GM06990 (cell line): ENCODE results near the gene LAG3.

Experiments
- DNase-seq: peaks from one replicate; pipeline ENCODE4 v3.0.0-alpha.2; 2011; ENCODE audit not compliant: insufficient read length; ENCODE audit errors: extremely low read depth
- H3K27me3 ChIP-seq: replicated peaks from 2 replicates; pipeline ENCODE4 v1.6.0; 2011; ENCODE audit warnings: low read length; ENCODE audit not compliant: control insufficient read depth, insufficient read depth
- H3K36me3 ChIP-seq: 2 replicates; pipeline ENCODE4 v1.5.1; 2011; ENCODE audit warnings: low read length; ENCODE audit not compliant: control insufficient read depth, insufficient read depth
- H3K4me3 ChIP-seq: replicated peaks from 2 replicates; pipeline ENCODE4 v1.5.1; 2011; ENCODE audit warnings: low read depth, mild to moderate bottlenecking, control low read depth, low read length
- CTCF ChIP-seq: IDR thresholded peaks from 2 replicates; pipeline ENCODE4 v1.5.1; 2011; ENCODE audit warnings: low read length, control low read depth, mild to moderate bottlenecking, inconsistent platforms; ENCODE audit not compliant: insufficient read depth, poor library complexity, severe bottlenecking

The LAG3 gene

GRCh38 chr12:6768990-6769389 is 3.3 kb upstream of the LAG3 start:
- TF ChIP-seq CTCF, result no peak
- no peak for DNase-seq

DNA sequence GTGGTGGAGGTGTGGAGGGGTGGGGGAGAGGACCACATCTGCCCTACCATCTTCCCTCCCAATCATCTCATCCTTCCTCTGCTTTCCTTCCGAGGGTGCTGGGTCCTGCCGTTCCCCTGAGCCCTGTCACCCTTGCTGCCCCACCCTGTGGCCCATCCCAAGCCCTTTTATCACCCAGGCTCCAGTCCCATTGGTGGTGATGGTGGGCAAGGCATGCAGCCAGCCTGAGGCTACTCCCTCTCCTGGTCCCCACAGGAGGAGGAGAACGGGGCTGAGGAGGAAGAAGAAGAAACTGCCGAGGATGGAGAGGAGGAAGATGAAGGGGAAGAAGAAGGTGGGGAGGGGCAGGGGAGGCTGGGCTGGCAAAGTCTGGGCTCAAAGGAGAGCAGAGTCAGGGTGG is 2.7 kb upstream of the LAG3 start:
- Histone ChIP-seq H3K27me3 (no peaks in the 10 kb centered on the region), H3K36me3 (no peaks in the 10 kb centered on the region), H3K4me3 (no peak overlapping the region)
- DNase-seq, result no peak
- no peak for TF ChIP-seq CTCF

More at GRCh38 chr12:6768990-6769389, 3.3 kb upstream of the LAG3 start:
- Histone ChIP-seq H3K27me3 (no peaks in the 10 kb centered on the region), H3K36me3 (no peaks in the 10 kb centered on the region), H3K4me3 (no peak overlapping the region)

GRCh38 chr12:6770094-6770493 is 2.2 kb upstream of the LAG3 start:
- Histone ChIP-seq H3K27me3 (no peaks in the 10 kb centered on the region), H3K36me3 (no peaks in the 10 kb centered on the region), H3K4me3 (no peak overlapping the region)
- no peak for DNase-seq
- no peak for TF ChIP-seq CTCF

GRCh38 chr12:6770600-6770999 is 1.7 kb upstream of the LAG3 start:
- H3K4me3 ChIP-seq, result no peak overlapping the region
- no peaks in the 10 kb centered on the region; the same call in 1 of the 2 replicates for H3K36me3 ChIP-seq
- no peak for TF ChIP-seq CTCF
- no peak for DNase-seq
- H3K27me3 ChIP-seq, result no peaks in the 10 kb centered on the region

GRCh38 chr12:6771091-6771495 is 1.2 kb upstream of the LAG3 start:
- no peaks in the 10 kb centered on the region for H3K27me3 ChIP-seq
- DNase-seq, result no peak
- H3K36me3 ChIP-seq, result no peaks in the 10 kb centered on the region; the same call in 1 of the 2 replicates

More at GRCh38 chr12:6771091-6771495, 1.2 kb upstream of the LAG3 start:
- no peak overlapping the region for H3K4me3 ChIP-seq
- TF ChIP-seq CTCF, result no peak
